OCI-LY3 (cell line): ENCODE measurements around the gene MYADM.

ENCODE experiments used
- EZH2phosphoT487 ChIP-seq: fragments of 200-600 bp; shearing (Covaris generic); IDR thresholded peaks from 2 replicates; pipeline ENCODE4 v1.6.1; 2018; ENCODE audit warnings: antibody characterized with exemption, mixed run types, low read depth
- TF ChIP-seq, protein P1 (sequence below): fragments of 200-600, 300-600 bp; sonication (generic); IDR thresholded peaks from 2 replicates; pipeline ENCODE4 v1.5.1; 2014; ENCODE audit warnings: antibody characterized with exemption, low read length, low read depth

DNA sequence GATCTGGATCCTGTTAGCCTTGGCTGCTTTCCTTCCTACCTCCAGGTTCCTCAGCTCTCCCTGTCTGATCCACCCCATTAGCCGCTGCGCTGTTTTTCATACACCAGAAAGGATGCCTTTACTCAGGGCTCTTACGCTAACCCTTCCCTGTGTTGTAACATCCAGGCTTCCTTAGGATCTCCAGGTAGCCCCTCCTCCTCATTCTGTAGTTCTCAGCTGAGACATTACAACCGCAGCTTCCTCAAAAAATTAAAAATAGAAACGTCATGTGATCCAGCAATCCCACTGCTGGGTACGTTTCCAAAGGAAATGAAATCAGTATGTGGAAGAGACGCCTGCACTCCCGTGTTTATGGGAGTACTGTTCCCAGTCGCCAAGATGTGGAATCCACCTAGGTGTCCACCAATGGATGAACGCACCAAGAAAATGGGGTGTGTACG lies 18.4 kb upstream of the MYADM start:
- TF ChIP-seq, protein P1, sequence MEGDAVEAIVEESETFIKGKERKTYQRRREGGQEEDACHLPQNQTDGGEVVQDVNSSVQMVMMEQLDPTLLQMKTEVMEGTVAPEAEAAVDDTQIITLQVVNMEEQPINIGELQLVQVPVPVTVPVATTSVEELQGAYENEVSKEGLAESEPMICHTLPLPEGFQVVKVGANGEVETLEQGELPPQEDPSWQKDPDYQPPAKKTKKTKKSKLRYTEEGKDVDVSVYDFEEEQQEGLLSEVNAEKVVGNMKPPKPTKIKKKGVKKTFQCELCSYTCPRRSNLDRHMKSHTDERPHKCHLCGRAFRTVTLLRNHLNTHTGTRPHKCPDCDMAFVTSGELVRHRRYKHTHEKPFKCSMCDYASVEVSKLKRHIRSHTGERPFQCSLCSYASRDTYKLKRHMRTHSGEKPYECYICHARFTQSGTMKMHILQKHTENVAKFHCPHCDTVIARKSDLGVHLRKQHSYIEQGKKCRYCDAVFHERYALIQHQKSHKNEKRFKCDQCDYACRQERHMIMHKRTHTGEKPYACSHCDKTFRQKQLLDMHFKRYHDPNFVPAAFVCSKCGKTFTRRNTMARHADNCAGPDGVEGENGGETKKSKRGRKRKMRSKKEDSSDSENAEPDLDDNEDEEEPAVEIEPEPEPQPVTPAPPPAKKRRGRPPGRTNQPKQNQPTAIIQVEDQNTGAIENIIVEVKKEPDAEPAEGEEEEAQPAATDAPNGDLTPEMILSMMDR = no peak
- TF ChIP-seq EZH2phosphoT487 = no peak
